GM12878 (cell line): ENCODE measurements around the gene STEAP3. TPM values are rescaled to one million over a fixed set of nuclear protein-coding genes. Genes with fewer than 3 reads are reported as not detected.

ENCODE experiments used
- ATAC-seq: fragments of 200-7000 bp; cut with Tn5 transposase; 3 replicates; pipeline ENCODE4 v1.9.1; 2020; ENCODE audit warnings: mild to moderate bottlenecking, moderate library complexity
- BruUV-seq: library from RNA; stranded (reverse); fragments of 400-500 nt; replicated peaks from 2 replicates; lab custom pipeline; 2021; lab: Mats Ljungman, UMichigan
- CTCF ChIA-PET: fragments of 300-600 bp; sonication (Branson Sonifier 250); formaldehyde crosslinking; extraction: SDS; loops from one replicate; lab custom pipeline; 2021; ENCODE audit warnings: inconsistent platforms; lab: Yijun Ruan, JAX
- POLR2A ChIA-PET: fragments of 350-600 bp; formaldehyde crosslinking; extraction: SDS; loops from one replicate; lab custom pipeline; 2021; ENCODE audit warnings: inconsistent platforms; lab: Charles Lee
- RAD21 ChIA-PET: fragments of 300-600 bp; sonication (Branson Sonifier 250); formaldehyde crosslinking; loops from one replicate; lab custom pipeline; 2023; ENCODE audit warnings: antibody characterized with exemption; ENCODE audit not compliant: unreplicated experiment; lab: Charles Lee
- SMC1A ChIA-PET: fragments of 300-600 bp; sonication (Branson Sonifier 250); formaldehyde crosslinking; loops from one replicate; lab custom pipeline; 2023; ENCODE audit not compliant: unreplicated experiment, uncharacterized antibody; lab: Charles Lee
- DNase-seq: peaks from one replicate; pipeline ENCODE4 v3.0.0-alpha.2; 2011; ENCODE audit warnings: low read depth, low spot score
- FAIRE-seq: peaks from 3 replicates; lab custom pipeline; 2011; peaks lifted over from hg19 to GRCh38; lab: Jason Lieb, UNC
- H2AFZ ChIP-seq: 2 replicates; pipeline ENCODE4 v1.6.0; 2011; ENCODE audit warnings: low read depth, low read length, control low read depth; ENCODE audit not compliant: control insufficient read depth
- H3K27ac ChIP-seq: 2 replicates; pipeline ENCODE4 v1.5.1; 2011; ENCODE audit warnings: control low read depth; ENCODE audit not compliant: control insufficient read depth, insufficient read depth
- H3K27me3 ChIP-seq, 2 experiments: replicated peaks in 1 of 2; 2 replicates each; pipeline versions ENCODE4 v1.6.0 to v1.6.1; 2011; ENCODE audit warnings: low read length in 1 of 2; ENCODE audit not compliant: control insufficient read depth in 2 of 2, insufficient read depth in 2 of 2
- H3K36me3 ChIP-seq, 2 experiments: 2 replicates each; pipeline ENCODE4 v1.5.1; 2011; ENCODE audit warnings: low read length in 1 of 2; ENCODE audit not compliant: control insufficient read depth in 2 of 2, insufficient read depth in 2 of 2
- H3K4me1 ChIP-seq: 2 replicates; pipeline ENCODE4 v1.6.1; 2011; ENCODE audit warnings: mild to moderate bottlenecking, low read length, moderate library complexity, mixed read lengths; ENCODE audit not compliant: control insufficient read depth, insufficient read depth
- H3K4me2 ChIP-seq: 2 replicates; pipeline ENCODE4 v1.6.0; 2011; ENCODE audit warnings: control low read depth; ENCODE audit not compliant: control insufficient read depth, insufficient read depth
- H3K4me3 ChIP-seq: fragments of 200-600 bp; sonication (generic); 2 replicates; pipeline ENCODE4 v1.5.1; 2016
- H3K79me2 ChIP-seq: 2 replicates; pipeline ENCODE4 v1.6.0; 2011; ENCODE audit warnings: low read length; ENCODE audit not compliant: control insufficient read depth, insufficient read depth
- H3K9ac ChIP-seq: 2 replicates; pipeline ENCODE4 v1.8.0; 2011; ENCODE audit warnings: low read length, control low read depth, mixed read lengths; ENCODE audit not compliant: control insufficient read depth, insufficient read depth
- H3K9me3 ChIP-seq: replicated peaks from 3 replicates; pipeline ENCODE4 v1.5.1; 2011; ENCODE audit warnings: mild to moderate bottlenecking, low read length; ENCODE audit not compliant: control insufficient read depth, insufficient read depth
- H4K20me1 ChIP-seq: 2 replicates; pipeline ENCODE4 v1.6.0; 2011; ENCODE audit not compliant: control insufficient read depth, insufficient read depth
- BACH1 ChIP-seq: fragments of 450-650 bp; IDR thresholded peaks from 2 replicates; pipeline ENCODE4 v1.6.1; 2017; ENCODE audit warnings: mild to moderate bottlenecking, borderline replicate concordance
- BHLHE40 ChIP-seq, 2 experiments: fragments of 450-650 bp in 1 of 2; IDR thresholded peaks; 2 replicates each; pipeline ENCODE4 v1.6.1; 2011 to 2017; ENCODE audit warnings: low read depth in 2 of 2, borderline replicate concordance in 1 of 2, improper control_type of control experiment in 1 of 2, low read length in 1 of 2, mild to moderate bottlenecking in 1 of 2
- CBX5 ChIP-seq: sonication (generic); IDR thresholded peaks from 2 replicates; pipeline ENCODE4 v1.6.1; 2016; ENCODE audit warnings: low read depth, moderate library complexity, mild to moderate bottlenecking, inconsistent platforms
- IKZF2 ChIP-seq, 2 experiments: fragments of 450-650 bp; IDR thresholded peaks; 2 replicates each; pipeline ENCODE4 v1.6.1; 2017; ENCODE audit warnings: mild to moderate bottlenecking in 2 of 2, moderate library complexity in 2 of 2
- KLF5 ChIP-seq: fragments of 450-650 bp; IDR thresholded peaks from 2 replicates; pipeline ENCODE4 v1.6.1; 2014; ENCODE audit warnings: mild to moderate bottlenecking; ENCODE audit not compliant: partially characterized antibody
- NBN ChIP-seq: fragments of 450-650 bp; IDR thresholded peaks from 2 replicates; pipeline ENCODE4 v1.6.1; 2016
- PML ChIP-seq: IDR thresholded peaks from 2 replicates; pipeline ENCODE4 v1.6.1; 2012; ENCODE audit warnings: low read length, inconsistent platforms
- USF1 ChIP-seq: IDR thresholded peaks from 2 replicates; pipeline ENCODE4 v1.6.1; 2011; ENCODE audit warnings: borderline replicate concordance, low read depth, mild to moderate bottlenecking, moderate library complexity, mixed read lengths, low read length; ENCODE audit not compliant: insufficient read depth; ENCODE audit errors: extremely low read length
- USF2 ChIP-seq: IDR thresholded peaks from 2 replicates; pipeline ENCODE4 v1.6.1; 2011; ENCODE audit warnings: low read depth, low read length, improper control_type of control experiment, borderline replicate concordance
- ZNF207 ChIP-seq: fragments of 450-650 bp; IDR thresholded peaks from 2 replicates; pipeline ENCODE4 v1.6.1; 2014; ENCODE audit warnings: antibody characterized with exemption, mild to moderate bottlenecking, borderline replicate concordance
- ZNF592 ChIP-seq: fragments of 450-650 bp; IDR thresholded peaks from 2 replicates; pipeline ENCODE4 v1.6.1; 2017; ENCODE audit warnings: mild to moderate bottlenecking, moderate library complexity
- WGBS: methylation state at CpG from one replicate; pipeline ENCODE4 v1.1.6; 2016; ENCODE audit warnings: low lambda C conversion rate; ENCODE audit not compliant: insufficient replicate concordance, insufficient coverage; ENCODE audit errors: missing lambda C conversion rate; 5-methylcytosine and 5-hydroxymethylcytosine counted together
- in situ Hi-C: fragments of 300-500 bp; cut with MboI; formaldehyde crosslinking; loops from 9 replicates; pipeline ENCODE4 v1.14.3; 2018; ENCODE audit warnings: mixed read lengths
- intact Hi-C: fragments of 100-400 bp; cut with micrococcal nuclease; formaldehyde crosslinking; loops from one replicate; pipeline ENCODE4 v1.14.2; 2022; ENCODE audit not compliant: unreplicated experiment
- polyA plus RNA-seq, 11 experiments: library from polyadenylated mRNA; depleted of rRNA in 4 of 11; unstranded in 6 of 11; stranded (reverse) in 5 of 11; fragments of >200 nt; fragmentation: Nextera tagmentation in 4 of 11; fragmentation: Illumina TruSeq in 1 of 11; extraction: Ambion mirVana in 4 of 11; extraction: Trizol in 1 of 11; gene quantifications; 1 replicate in 1 of 11; 2 replicates in 10 of 11; pipeline versions ENCODE4 v1.2.1 to v1.2.3, GENCODE V29; 2011 to 2016; ENCODE audit warnings: inconsistent platforms in 2 of 11, missing spikeins in 2 of 11, low read depth in 1 of 11
- total RNA-seq, 4 experiments: library from RNA; depleted of rRNA in 3 of 4; stranded (reverse); fragments of >200 nt in 3 of 4; fragmentation: Illumina TruSeq in 1 of 4; extraction: Trizol in 1 of 4; gene quantifications; 2 replicates each; pipeline versions ENCODE4 v1.2.1 to v1.2.3, GENCODE V29; 2013 to 2021

Gene STEAP3
- total and polyA plus RNA-seq, 10 of the 15 experiments (the other 5 are each of a cell fraction or from before 2014, with no cell fraction given) = 0.42 to 8.3 (median 4.8) TPM

- WGBS = 40% methylated on average over 2 of the region's 2 CpGs
- no peaks in the 10 kb centered on the region for H3K79me2 ChIP-seq
- no peaks in the 10 kb centered on the region for H4K20me1 ChIP-seq
- H3K9ac ChIP-seq = no peak overlapping the region
- H3K4me3 ChIP-seq = no peak overlapping the region
- RAD21 ChIA-PET = no interaction called here
- TF ChIP-seq ZNF207 (no peak), USF2 (no peak), BHLHE40 (IDR thresholded peaks at IDR 0.05; ENCODE audit: borderline replicate concordance in 1 of 2, low read depth in 2 of 2, low read length in 1 of 2) (no peak), IKZF2 (IDR thresholded peaks at IDR 0.05) (no peak)
- TF ChIP-seq, all 136 proteins: peak for 0
- no peaks in the 10 kb centered on the region for H3K9me3 ChIP-seq
- CTCF ChIA-PET = no interaction called here
- FAIRE-seq = no peak
- H3K36me3 ChIP-seq = no peaks in the 10 kb centered on the region
- H3K4me2 ChIP-seq = no peak overlapping the region
- intact Hi-C loops (no loop called here), in situ Hi-C loops (no loop called here)
- H3K4me1 ChIP-seq = peaks cover 3% of the 10 kb centered on the region; the same call in 1 of the 2 replicates
- SMC1A ChIA-PET = no interaction called here
- no peak overlapping the region for H3K27ac ChIP-seq
- no TSS peak for BruUV-seq
- H2AFZ ChIP-seq = no peak overlapping the region
- DNase-seq = no peak
- POLR2A ChIA-PET = no interaction called here
- peaks cover 0 to 4% of the 10 kb centered on the region in 2 experiments; a peak in 2 of 4 replicates for H3K27me3 ChIP-seq
- no peak for ATAC-seq
These were observed 17.4 kb upstream of the STEAP3 start for GRCh38 chr2:119206201-119206600.

GRCh38 chr2:119207447-119207846, 16.2 kb upstream of the STEAP3 start:
- ChIA-PET POLR2A (interaction anchor here (2.0 kb wide), 1 partner anchor 25 kb away, joined by 5 read pairs; no protein-coding TSS in a partner anchor), RAD21 (no interaction called here), SMC1A (interaction anchor here (0.7 kb wide), 1 partner anchor 1358 kb away, joined by 4 read pairs; no protein-coding TSS in a partner anchor), CTCF (interaction anchor here (0.6 kb wide), 1 partner anchor 46 kb away, joined by 4 read pairs; no protein-coding TSS in a partner anchor)
- H4K20me1 ChIP-seq = no peaks in the 10 kb centered on the region
- ATAC-seq (no peak), FAIRE-seq (no peak), DNase-seq (no peak)
- no peak overlapping the region for H3K4me2 ChIP-seq
- H3K27ac ChIP-seq = no peak overlapping the region
- H2AFZ ChIP-seq = no peak overlapping the region
- intact Hi-C loops = no loop called here
- 6% methylated on average over 2 of the region's 2 CpGs for WGBS
- H3K27me3 ChIP-seq = peaks cover 0 to 4% of the 10 kb centered on the region in 2 experiments; a peak in 2 of 4 replicates
- no peaks in the 10 kb centered on the region for H3K79me2 ChIP-seq
- H3K36me3 ChIP-seq = no peaks in the 10 kb centered on the region
- H3K9me3 ChIP-seq = no peaks in the 10 kb centered on the region
- in situ Hi-C loops = no loop called here
- TF ChIP-seq BACH1 = no peak
- no peak for TF ChIP-seq NBN
- TF ChIP-seq CBX5 = no peak
- no peak for TF ChIP-seq KLF5
- TF ChIP-seq PML = no peak
- no peak for TF ChIP-seq ZNF592
- no peak for TF ChIP-seq USF1
- H3K4me3 ChIP-seq = no peak overlapping the region
- H3K4me1 ChIP-seq = peaks cover 3% of the 10 kb centered on the region; the same call in 1 of the 2 replicates
- no TSS peak for BruUV-seq
- H3K9ac ChIP-seq = no peak overlapping the region
